ENCODE measurements around the gene SOX18.

GRCh38 chr20:64077876-64078551 is 28.6 kb upstream of the SOX18 start:
- TF ChIP-seq CTCF (IDR thresholded peaks at IDR 0.05; ENCODE audit: low read depth, low read length) (no peak), POLR2A (IDR thresholded peaks at IDR 0.05; ENCODE audit: extremely low read depth, insufficient read length) (no peak)
